ENCODE data around the gene KMT5B. TPM values are rescaled to one million over a fixed set of nuclear protein-coding genes. Genes with fewer than 3 reads are reported as not detected.

KMT5B gene
- total RNA-seq, 1 experiment from 2014 or later = 35.1 TPM

DNA sequence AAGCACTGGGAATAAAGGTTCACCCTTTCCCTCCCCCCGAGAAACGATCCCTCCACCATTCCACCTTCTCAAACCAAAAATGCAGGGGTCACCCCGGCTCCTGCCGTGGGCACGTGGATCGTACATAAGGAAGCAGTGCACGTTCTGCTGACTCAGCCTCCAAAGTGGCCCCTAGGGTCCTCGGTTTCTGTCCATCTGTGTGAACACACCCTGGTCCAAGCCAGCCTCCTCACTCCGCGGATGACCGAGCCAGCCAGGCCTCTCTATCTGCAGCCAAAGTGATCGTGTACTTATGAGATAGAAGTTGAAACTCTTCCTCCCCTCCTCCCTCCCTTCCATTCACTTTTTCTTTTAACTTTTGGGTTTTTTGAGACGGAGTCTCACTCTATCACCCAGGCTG is 42.4 kb upstream of the KMT5B start:
- RAD21 ChIA-PET (ENCODE audit: low non-redundant PET in 1 of 2, low total read pairs in 2 of 2, uncharacterized antibody in 2 of 2, unreplicated experiment in 2 of 2) = no interaction called here
- H3K4me2 ChIP-seq (ENCODE audit: low read length) = no peak overlapping the region
- CTCF ChIA-PET = no interaction called here
- no peaks in the 10 kb centered on the region for H4K20me1 ChIP-seq (ENCODE audit: insufficient read depth)
- H3K9ac ChIP-seq (ENCODE audit: low read length) = no peak overlapping the region
- TF ChIP-seq EGR1 (IDR thresholded peaks at IDR 0.05; ENCODE audit: low read depth) = no peak
- no peak for TF ChIP-seq POLR2AphosphoS5 (IDR thresholded peaks at IDR 0.05; ENCODE audit: low read depth, low read length)
- no peak for TF ChIP-seq ZNF274 (IDR thresholded peaks at IDR 0.05; ENCODE audit: low read depth, low read length)
- TF ChIP-seq ELF1 (IDR thresholded peaks at IDR 0.05; ENCODE audit: borderline replicate concordance, low read depth) = no peak
- TF ChIP-seq, protein P1, sequence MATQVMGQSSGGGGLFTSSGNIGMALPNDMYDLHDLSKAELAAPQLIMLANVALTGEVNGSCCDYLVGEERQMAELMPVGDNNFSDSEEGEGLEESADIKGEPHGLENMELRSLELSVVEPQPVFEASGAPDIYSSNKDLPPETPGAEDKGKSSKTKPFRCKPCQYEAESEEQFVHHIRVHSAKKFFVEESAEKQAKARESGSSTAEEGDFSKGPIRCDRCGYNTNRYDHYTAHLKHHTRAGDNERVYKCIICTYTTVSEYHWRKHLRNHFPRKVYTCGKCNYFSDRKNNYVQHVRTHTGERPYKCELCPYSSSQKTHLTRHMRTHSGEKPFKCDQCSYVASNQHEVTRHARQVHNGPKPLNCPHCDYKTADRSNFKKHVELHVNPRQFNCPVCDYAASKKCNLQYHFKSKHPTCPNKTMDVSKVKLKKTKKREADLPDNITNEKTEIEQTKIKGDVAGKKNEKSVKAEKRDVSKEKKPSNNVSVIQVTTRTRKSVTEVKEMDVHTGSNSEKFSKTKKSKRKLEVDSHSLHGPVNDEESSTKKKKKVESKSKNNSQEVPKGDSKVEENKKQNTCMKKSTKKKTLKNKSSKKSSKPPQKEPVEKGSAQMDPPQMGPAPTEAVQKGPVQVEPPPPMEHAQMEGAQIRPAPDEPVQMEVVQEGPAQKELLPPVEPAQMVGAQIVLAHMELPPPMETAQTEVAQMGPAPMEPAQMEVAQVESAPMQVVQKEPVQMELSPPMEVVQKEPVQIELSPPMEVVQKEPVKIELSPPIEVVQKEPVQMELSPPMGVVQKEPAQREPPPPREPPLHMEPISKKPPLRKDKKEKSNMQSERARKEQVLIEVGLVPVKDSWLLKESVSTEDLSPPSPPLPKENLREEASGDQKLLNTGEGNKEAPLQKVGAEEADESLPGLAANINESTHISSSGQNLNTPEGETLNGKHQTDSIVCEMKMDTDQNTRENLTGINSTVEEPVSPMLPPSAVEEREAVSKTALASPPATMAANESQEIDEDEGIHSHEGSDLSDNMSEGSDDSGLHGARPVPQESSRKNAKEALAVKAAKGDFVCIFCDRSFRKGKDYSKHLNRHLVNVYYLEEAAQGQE (IDR thresholded peaks at IDR 0.05; ENCODE audit: low read depth) = no peak
- TF ChIP-seq, protein P2, sequence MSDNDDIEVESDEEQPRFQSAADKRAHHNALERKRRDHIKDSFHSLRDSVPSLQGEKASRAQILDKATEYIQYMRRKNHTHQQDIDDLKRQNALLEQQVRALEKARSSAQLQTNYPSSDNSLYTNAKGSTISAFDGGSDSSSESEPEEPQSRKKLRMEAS (IDR thresholded peaks at IDR 0.05) = no peak
- TF ChIP-seq, protein P3, sequence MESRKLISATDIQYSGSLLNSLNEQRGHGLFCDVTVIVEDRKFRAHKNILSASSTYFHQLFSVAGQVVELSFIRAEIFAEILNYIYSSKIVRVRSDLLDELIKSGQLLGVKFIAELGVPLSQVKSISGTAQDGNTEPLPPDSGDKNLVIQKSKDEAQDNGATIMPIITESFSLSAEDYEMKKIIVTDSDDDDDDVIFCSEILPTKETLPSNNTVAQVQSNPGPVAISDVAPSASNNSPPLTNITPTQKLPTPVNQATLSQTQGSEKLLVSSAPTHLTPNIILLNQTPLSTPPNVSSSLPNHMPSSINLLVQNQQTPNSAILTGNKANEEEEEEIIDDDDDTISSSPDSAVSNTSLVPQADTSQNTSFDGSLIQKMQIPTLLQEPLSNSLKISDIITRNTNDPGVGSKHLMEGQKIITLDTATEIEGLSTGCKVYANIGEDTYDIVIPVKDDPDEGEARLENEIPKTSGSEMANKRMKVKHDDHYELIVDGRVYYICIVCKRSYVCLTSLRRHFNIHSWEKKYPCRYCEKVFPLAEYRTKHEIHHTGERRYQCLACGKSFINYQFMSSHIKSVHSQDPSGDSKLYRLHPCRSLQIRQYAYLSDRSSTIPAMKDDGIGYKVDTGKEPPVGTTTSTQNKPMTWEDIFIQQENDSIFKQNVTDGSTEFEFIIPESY (IDR thresholded peaks at IDR 0.05; ENCODE audit: extremely low read depth, insufficient replicate concordance, low read length) = no peak
- TF ChIP-seq TCF7L2 (IDR thresholded peaks at IDR 0.05; ENCODE audit: borderline replicate concordance, extremely low read depth, insufficient read depth, insufficient read length) = no peak
- no peak for TF ChIP-seq RAD21 (IDR thresholded peaks at IDR 0.05; ENCODE audit: low read depth)
- TF ChIP-seq, protein P4, sequence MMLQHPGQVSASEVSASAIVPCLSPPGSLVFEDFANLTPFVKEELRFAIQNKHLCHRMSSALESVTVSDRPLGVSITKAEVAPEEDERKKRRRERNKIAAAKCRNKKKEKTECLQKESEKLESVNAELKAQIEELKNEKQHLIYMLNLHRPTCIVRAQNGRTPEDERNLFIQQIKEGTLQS (IDR thresholded peaks at IDR 0.05) = no peak
- no peak for TF ChIP-seq EZH2 (IDR thresholded peaks at IDR 0.05)
- TF ChIP-seq SP1 (IDR thresholded peaks at IDR 0.05; ENCODE audit: low read depth) = no peak
- TF ChIP-seq YY1 (IDR thresholded peaks at IDR 0.05; ENCODE audit: extremely low read depth, insufficient replicate concordance, low read depth, low read length) = no peak
- TF ChIP-seq, protein P5, sequence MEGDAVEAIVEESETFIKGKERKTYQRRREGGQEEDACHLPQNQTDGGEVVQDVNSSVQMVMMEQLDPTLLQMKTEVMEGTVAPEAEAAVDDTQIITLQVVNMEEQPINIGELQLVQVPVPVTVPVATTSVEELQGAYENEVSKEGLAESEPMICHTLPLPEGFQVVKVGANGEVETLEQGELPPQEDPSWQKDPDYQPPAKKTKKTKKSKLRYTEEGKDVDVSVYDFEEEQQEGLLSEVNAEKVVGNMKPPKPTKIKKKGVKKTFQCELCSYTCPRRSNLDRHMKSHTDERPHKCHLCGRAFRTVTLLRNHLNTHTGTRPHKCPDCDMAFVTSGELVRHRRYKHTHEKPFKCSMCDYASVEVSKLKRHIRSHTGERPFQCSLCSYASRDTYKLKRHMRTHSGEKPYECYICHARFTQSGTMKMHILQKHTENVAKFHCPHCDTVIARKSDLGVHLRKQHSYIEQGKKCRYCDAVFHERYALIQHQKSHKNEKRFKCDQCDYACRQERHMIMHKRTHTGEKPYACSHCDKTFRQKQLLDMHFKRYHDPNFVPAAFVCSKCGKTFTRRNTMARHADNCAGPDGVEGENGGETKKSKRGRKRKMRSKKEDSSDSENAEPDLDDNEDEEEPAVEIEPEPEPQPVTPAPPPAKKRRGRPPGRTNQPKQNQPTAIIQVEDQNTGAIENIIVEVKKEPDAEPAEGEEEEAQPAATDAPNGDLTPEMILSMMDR (IDR thresholded peaks at IDR 0.05 in 2 of 3, conservative IDR thresholded peaks at IDR 0.05 in 1 of 3; ENCODE audit: borderline replicate concordance in 1 of 3, insufficient read depth in 1 of 3, low read depth in 2 of 3, low read length in 2 of 3) = no peak
- TF ChIP-seq SRF (IDR thresholded peaks at IDR 0.05; ENCODE audit: low read depth) = no peak
- TF ChIP-seq FOSL1 (IDR thresholded peaks at IDR 0.05; ENCODE audit: low read depth) = no peak
- TF ChIP-seq ZFX (IDR thresholded peaks at IDR 0.05) = no peak
- peaks cover 3 to 17% of the 10 kb centered on the region in 2 experiments; a peak in 3 of 4 replicates for H3K4me1 ChIP-seq (ENCODE audit: control insufficient read depth in 1 of 2, insufficient read depth in 2 of 2, low read length in 2 of 2)
- POLR2A ChIA-PET = no interaction called here
- DNase-seq (ENCODE audit: low read depth, low spot score) (no peak), ATAC-seq (no peak)
- no peaks in the 10 kb centered on the region for H3K79me2 ChIP-seq (ENCODE audit: insufficient read depth, low read length)
- no peak overlapping the region for H3K27ac ChIP-seq (ENCODE audit: low read depth, low read length)
- H3K9me3 ChIP-seq (ENCODE audit: control insufficient read depth in 1 of 2, insufficient read depth in 1 of 2, low read depth in 1 of 2, low read length in 2 of 2) = no peaks in the 10 kb centered on the region
- no peaks in the 10 kb centered on the region for H3K9me2 ChIP-seq (ENCODE audit: insufficient read depth)
- no peak overlapping the region for H2AFZ ChIP-seq (ENCODE audit: low read depth, low read length, poor library complexity, severe bottlenecking)
- 0 out of 4 replicates have a peak, but pooled peaks cover 0 to under 1% of the 10 kb centered on the region in 2 experiments for H3K36me3 ChIP-seq (ENCODE audit: control insufficient read depth in 1 of 2, insufficient read depth in 2 of 2, low read length in 2 of 2)
- no peaks in the 10 kb centered on the region for H3K27me3 ChIP-seq (ENCODE audit: insufficient read depth, low read length)
- BruUV-seq (replicated peaks) = no TSS peak
- H3K4me3 ChIP-seq (replicated peaks in 1 of 2; ENCODE audit: low read depth in 1 of 2, low read length in 2 of 2) = no peak overlapping the region
- intact Hi-C loops (cut with micrococcal nuclease) = no loop called here

Data from HCT116 (cell line).